Endothelial cell of umbilical vein (primary cell): ENCODE measurements around the gene C10orf105.

Experiments used
- EZH2 ChIP-seq: IDR thresholded peaks from 2 replicates; pipeline ENCODE4 v1.6.1; 2012; ENCODE audit warnings: borderline replicate concordance, low read depth, mild to moderate bottlenecking, moderate library complexity, low read length, inconsistent platforms; ENCODE audit not compliant: severe bottlenecking
- POLR2A ChIP-seq: IDR thresholded peaks from 2 replicates; pipeline ENCODE4 v1.6.1; 2012; ENCODE audit warnings: low read depth, mild to moderate bottlenecking, control low read depth, low read length
- POLR2AphosphoS5 ChIP-seq: IDR thresholded peaks from 2 replicates; pipeline ENCODE4 v1.6.1; 2012; ENCODE audit warnings: low read depth, mild to moderate bottlenecking, control low read depth, low read length, moderate library complexity; ENCODE audit not compliant: insufficient read depth

DNA sequence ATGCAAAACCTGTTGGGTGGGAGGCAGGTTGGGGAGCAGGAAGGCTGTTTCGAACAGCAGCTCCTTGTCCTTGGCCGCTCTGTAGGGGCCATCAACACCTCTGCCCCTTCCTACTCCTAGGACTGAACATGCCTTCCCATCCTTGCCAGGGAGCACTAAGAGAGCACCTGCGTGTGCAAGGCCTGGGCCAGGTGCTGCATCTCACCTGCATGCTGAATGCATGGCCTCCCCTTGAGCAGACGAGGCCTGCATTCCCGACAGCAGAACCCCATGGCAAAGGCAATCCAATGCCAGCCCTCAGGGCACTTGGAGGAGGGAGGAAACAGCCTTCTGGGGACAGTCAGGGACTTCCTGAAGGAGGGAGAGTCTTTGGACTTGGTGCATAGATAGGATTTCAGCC lies 42.7 kb upstream of the C10orf105 start:
- TF ChIP-seq EZH2: no peak
- no peak for TF ChIP-seq POLR2A
- TF ChIP-seq POLR2AphosphoS5: no peak
